ENCODE data around the gene SLIT3. TPM values are rescaled to one million over a fixed set of nuclear protein-coding genes. Genes with fewer than 3 reads are reported as not detected.
"Not testable (repeated sequence)": the region's sequence is repeated elsewhere in the genome, so short reads cannot be mapped to it uniquely, and the experiment has no call there.

Gene SLIT3
- total RNA-seq, 4 donors from 2014 or later: 41.1 to 86.6 (median 62.7) TPM

- 88% methylated on average over 11 of the region's 11 CpGs for WGBS
- intact Hi-C loops (cut with DNase I): no loop called here
Measured at GRCh38 chr5:168746893-168747640, 553.9 kb downstream of the SLIT3 start.

DNA sequence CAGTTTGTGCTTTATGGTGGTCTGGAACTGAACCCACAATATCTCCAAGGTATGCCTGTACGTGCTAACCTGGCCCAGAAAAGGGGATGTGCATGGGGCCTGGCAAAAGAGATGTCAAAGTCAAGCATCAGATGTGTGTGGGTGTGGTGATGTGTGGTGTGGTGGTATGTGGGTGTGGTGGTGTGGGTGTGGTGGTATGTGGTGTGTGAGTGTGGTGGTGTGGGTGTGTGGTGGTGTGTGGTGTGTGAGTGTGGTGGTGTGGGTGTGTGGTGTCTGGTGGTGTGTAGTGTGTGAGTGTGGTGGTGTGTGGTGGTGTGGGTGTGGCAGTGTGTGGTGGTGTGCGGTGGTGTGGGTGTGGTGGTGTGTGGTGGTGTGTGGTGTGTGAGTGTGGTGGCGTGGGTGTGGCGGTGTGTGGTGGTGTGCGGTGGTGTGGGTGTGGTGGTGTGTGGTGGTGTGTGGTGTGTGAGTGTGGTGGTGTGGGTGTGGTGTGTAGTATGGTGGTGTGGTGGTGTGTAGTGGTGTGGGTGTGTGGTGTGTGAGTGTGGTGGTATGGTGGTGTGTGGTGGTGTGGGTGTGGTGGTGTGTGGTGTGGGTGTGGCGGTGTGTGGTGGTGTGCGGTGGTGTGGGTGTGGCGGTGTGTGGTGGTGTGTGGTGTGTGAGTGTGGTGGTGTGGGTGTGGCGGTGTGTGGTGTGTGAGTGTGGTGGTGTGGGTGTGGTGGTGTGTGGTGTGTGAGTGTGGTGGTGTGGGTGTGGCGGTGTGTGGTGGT is 554.6 kb downstream of the SLIT3 start:
- DNase-seq (ENCODE audit: extremely low spot score); H3K27ac ChIP-seq (replicated peaks in 1 of 4); H3K9me3 ChIP-seq; H3K27me3 ChIP-seq; intact Hi-C loops (cut with DNase I); H3K4me1 ChIP-seq; H3K4me3 ChIP-seq: not testable (repeated sequence)
- H3K36me3 ChIP-seq: peaks cover 0 to 53% (median 19%) of the 10 kb centered on the region in 4 donors
- WGBS: 81% methylated on average over 10 of the region's 10 CpGs

More at GRCh38 chr5:168746893-168747640, 553.9 kb downstream of the SLIT3 start:
- Histone ChIP-seq H3K27me3 (no peaks in the 10 kb centered on the region), H3K36me3 (peaks cover 0 to 56% (median 21%) of the 10 kb centered on the region in 4 donors), H3K9me3 (no peaks in the 10 kb centered on the region), H3K4me3 (no peak overlapping the region), H3K27ac (replicated peaks in 1 of 4) (no peak overlapping the region), H3K4me1 (no peaks in the 10 kb centered on the region)
- TF ChIP-seq, protein P1, sequence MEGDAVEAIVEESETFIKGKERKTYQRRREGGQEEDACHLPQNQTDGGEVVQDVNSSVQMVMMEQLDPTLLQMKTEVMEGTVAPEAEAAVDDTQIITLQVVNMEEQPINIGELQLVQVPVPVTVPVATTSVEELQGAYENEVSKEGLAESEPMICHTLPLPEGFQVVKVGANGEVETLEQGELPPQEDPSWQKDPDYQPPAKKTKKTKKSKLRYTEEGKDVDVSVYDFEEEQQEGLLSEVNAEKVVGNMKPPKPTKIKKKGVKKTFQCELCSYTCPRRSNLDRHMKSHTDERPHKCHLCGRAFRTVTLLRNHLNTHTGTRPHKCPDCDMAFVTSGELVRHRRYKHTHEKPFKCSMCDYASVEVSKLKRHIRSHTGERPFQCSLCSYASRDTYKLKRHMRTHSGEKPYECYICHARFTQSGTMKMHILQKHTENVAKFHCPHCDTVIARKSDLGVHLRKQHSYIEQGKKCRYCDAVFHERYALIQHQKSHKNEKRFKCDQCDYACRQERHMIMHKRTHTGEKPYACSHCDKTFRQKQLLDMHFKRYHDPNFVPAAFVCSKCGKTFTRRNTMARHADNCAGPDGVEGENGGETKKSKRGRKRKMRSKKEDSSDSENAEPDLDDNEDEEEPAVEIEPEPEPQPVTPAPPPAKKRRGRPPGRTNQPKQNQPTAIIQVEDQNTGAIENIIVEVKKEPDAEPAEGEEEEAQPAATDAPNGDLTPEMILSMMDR (IDR thresholded peaks at IDR 0.05): no peak
- TF ChIP-seq EP300 (IDR thresholded peaks at IDR 0.05): no peak
- TF ChIP-seq POLR2AphosphoS5 (IDR thresholded peaks at IDR 0.05): no peak
- TF ChIP-seq POLR2A (IDR thresholded peaks at IDR 0.05; ENCODE audit: low read depth): no peak
- no peak for DNase-seq (ENCODE audit: extremely low spot score)

DNA sequence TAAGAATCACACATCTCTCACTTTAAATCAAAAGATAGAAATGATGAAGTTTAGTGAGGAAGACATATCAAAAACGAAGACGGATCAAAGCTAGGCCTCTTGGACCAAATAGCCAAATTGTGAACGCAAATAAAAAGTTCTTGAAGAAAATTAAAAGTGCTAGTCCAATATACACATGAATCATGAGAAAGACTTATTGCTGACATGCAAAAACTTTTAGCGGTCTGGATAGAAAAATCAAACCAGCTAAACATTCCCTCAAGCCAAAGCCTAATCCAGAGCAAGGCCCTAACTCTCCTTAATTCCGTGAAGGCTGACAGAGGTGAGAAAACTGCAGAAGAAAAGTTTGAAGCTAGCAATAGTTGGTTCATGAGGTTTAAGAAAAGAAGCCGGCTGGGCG is 557.3 kb downstream of the SLIT3 start:
- WGBS: 89% methylated on average over 7 of the region's 7 CpGs
- Histone ChIP-seq H3K9me3 (no peaks in the 10 kb centered on the region), H3K27ac (replicated peaks in 1 of 4) (no peak overlapping the region), H3K27me3 (no peaks in the 10 kb centered on the region), H3K4me3 (no peak overlapping the region), H3K4me1 (peaks cover 0 to 7% (median 0%) of the 10 kb centered on the region in 4 donors), H3K36me3 (peaks cover 0 to 34% (median 14%) of the 10 kb centered on the region in 4 donors)
- no peak for TF ChIP-seq POLR2AphosphoS5 (IDR thresholded peaks at IDR 0.05)
- no peak for TF ChIP-seq POLR2A (IDR thresholded peaks at IDR 0.05; ENCODE audit: low read depth)
- no peak for TF ChIP-seq EP300 (IDR thresholded peaks at IDR 0.05)
- TF ChIP-seq, protein P1 (IDR thresholded peaks at IDR 0.05): no peak
- no peak for DNase-seq (ENCODE audit: extremely low spot score)
- intact Hi-C loops (cut with DNase I): no loop called here

- H3K27ac ChIP-seq (replicated peaks in 1 of 4); H3K27me3 ChIP-seq; H3K4me3 ChIP-seq; DNase-seq (ENCODE audit: extremely low spot score); intact Hi-C loops (cut with DNase I); H3K9me3 ChIP-seq; H3K4me1 ChIP-seq: not testable (repeated sequence)
- 84% methylated on average over 2 of the region's 2 CpGs for WGBS
- peaks cover 0 to 20% (median 5%) of the 10 kb centered on the region in 4 donors for H3K36me3 ChIP-seq
Measured at GRCh38 chr5:168742311-168742710, 558.6 kb downstream of the SLIT3 start.

- intact Hi-C loops (cut with DNase I): no loop called here
- WGBS: 57% methylated on average over 6 of the region's 8 CpGs
- no peak for DNase-seq (ENCODE audit: extremely low spot score)
- H3K27me3 ChIP-seq: no peaks in the 10 kb centered on the region
- peak overlapping the region in 3 of 4 donors; percentile 0 to 41 (median 15) for H3K27ac ChIP-seq (replicated peaks in 1 of 4)
- TF ChIP-seq EP300 (IDR thresholded peaks at IDR 0.05): no peak
- no peak for TF ChIP-seq POLR2AphosphoS5 (IDR thresholded peaks at IDR 0.05)
- TF ChIP-seq, protein P1 (IDR thresholded peaks at IDR 0.05): no peak
- no peak for TF ChIP-seq POLR2A (IDR thresholded peaks at IDR 0.05; ENCODE audit: low read depth)
- H3K4me1 ChIP-seq: peaks cover 0 to 9% (median 7%) of the 10 kb centered on the region in 4 donors
- H3K9me3 ChIP-seq: no peaks in the 10 kb centered on the region
- H3K4me3 ChIP-seq: peak overlapping the region in 2 of 4 donors; percentile 0 to 21
- peaks cover 0 to 14% (median 2%) of the 10 kb centered on the region in 4 donors for H3K36me3 ChIP-seq
Measured at GRCh38 chr5:168740811-168741213, 560.1 kb downstream of the SLIT3 start.

All from esophagus muscularis mucosa (tissue), 4 donors.